NB4 (cell line): Measurements from ENCODE around the gene MOB2.
"Not testable (repeated sequence)": the region's sequence is repeated elsewhere in the genome, so short reads cannot be mapped to it uniquely, and the experiment has no call there.

ENCODE experiments used
- DNase-seq: peaks from one replicate; pipeline ENCODE4 v3.0.0; 2010; ENCODE audit warnings: low read depth
- H3K4me3 ChIP-seq: one replicate; pipeline ENCODE4 v1.5.1; 2011; ENCODE audit warnings: mild to moderate bottlenecking, low read depth, low read length, moderate library complexity
- MAX ChIP-seq: IDR thresholded peaks from 2 replicates; pipeline ENCODE4 v1.6.1; 2011; ENCODE audit warnings: low read depth, low read length
- MYC ChIP-seq: IDR thresholded peaks from 2 replicates; pipeline ENCODE4 v1.6.1; 2011; ENCODE audit warnings: low read depth, low read length
- POLR2A ChIP-seq: IDR thresholded peaks from 2 replicates; pipeline ENCODE4 v1.6.1; 2011; ENCODE audit warnings: mild to moderate bottlenecking; ENCODE audit not compliant: insufficient read length; ENCODE audit errors: extremely low read depth
- TF ChIP-seq, protein P1 (sequence below): IDR thresholded peaks from one replicate; pipeline ENCODE4 v1.5.1; 2012; ENCODE audit warnings: low read depth, low read length

MOB2 gene

GRCh38 chr11:1513326-1514296, 27.0 kb upstream of the MOB2 start:
- no peak overlapping the region for H3K4me3 ChIP-seq
- TF ChIP-seq MAX: no peak
- TF ChIP-seq, protein P1, sequence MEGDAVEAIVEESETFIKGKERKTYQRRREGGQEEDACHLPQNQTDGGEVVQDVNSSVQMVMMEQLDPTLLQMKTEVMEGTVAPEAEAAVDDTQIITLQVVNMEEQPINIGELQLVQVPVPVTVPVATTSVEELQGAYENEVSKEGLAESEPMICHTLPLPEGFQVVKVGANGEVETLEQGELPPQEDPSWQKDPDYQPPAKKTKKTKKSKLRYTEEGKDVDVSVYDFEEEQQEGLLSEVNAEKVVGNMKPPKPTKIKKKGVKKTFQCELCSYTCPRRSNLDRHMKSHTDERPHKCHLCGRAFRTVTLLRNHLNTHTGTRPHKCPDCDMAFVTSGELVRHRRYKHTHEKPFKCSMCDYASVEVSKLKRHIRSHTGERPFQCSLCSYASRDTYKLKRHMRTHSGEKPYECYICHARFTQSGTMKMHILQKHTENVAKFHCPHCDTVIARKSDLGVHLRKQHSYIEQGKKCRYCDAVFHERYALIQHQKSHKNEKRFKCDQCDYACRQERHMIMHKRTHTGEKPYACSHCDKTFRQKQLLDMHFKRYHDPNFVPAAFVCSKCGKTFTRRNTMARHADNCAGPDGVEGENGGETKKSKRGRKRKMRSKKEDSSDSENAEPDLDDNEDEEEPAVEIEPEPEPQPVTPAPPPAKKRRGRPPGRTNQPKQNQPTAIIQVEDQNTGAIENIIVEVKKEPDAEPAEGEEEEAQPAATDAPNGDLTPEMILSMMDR: no peak
- no peak for TF ChIP-seq POLR2A
- no peak for TF ChIP-seq MYC
- no peak for DNase-seq

DNA sequence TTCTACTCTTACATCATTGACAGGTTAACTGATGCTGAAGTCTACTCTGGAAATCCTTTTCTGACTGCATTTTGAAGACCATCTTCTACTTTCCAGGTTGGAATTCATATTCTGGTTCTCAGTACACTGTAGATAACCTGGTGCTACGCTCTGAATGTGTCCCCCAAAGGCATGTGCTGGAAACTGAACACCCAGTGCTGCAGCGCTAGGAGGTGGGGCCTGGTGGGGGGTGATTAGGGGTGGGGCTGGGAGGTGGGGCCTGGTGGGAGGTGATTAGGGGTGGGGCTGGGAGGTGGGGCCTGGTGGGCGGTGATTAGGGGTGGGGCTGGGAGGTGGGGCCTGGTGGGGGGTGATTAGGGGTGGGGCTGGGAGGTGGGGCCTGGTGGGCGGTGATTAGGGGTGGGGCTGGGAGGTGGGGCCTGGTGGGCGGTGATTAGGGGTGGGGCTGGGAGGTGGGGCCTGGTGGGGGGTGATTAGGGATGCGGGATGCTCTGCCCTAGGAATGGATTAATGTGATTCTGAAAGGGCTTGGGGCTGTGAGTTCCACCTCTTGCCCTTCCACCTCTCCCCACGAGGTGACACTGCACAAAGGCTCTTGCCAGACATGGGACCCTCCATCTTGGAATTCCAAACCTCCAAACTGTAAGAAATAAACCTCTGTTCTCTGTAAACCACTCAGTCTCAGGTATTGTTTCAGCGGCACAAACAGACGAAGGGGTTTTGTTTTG, 26.1 kb upstream of the MOB2 start:
- not testable (repeated sequence) for DNase-seq, H3K4me3 ChIP-seq

DNA sequence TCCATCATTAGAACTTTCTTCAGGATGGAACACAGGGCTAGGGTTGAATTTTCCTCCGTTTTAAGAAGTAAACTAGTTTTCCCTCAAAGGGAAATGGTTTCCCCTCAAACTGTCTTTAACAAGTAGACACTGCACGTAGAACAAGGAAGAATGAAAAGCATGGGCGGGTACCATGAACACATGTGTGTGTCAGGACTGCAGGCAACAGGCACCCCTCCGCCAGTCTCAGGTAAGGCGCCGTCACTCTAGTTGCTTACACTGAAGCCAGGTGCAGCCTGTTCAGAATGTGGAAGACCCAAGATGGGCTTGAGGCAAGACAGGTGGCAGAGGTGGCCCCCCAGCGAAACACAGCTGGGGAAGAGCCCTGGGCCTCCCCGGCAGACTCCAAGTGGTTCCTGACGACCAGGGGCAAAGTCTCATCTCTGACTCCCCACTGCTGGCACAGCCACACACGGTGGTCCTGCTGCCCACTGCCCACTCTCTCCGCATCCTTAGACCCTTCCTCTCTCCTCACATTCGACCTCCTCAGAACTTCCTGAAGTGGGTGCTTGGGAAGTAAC, 25.4 kb upstream of the MOB2 start:
- DNase-seq: no peak
- TF ChIP-seq MYC (no peak), MAX (no peak), POLR2A (no peak)
- TF ChIP-seq, protein P1: no peak
- H3K4me3 ChIP-seq: no peak overlapping the region

DNA sequence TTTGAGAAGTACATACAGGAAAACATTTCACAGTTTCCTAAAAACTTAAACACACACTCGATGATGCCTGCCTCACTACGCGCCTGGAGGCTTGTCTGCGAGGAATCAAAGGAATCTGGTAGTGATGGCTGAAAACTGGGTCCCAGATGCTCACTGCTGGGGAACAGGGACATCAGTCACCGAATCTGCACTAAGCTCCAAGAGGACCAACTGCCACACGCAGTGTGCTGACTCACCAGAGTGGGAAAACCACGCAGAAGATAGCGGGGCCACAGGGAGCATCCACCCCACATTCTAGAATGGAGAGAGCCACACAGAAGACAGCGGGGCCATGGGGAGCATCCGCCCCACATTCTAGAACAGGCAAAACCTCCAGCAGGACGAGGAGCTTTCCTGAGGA, 24.3 kb upstream of the MOB2 start:
- no peak for DNase-seq
- no peak for TF ChIP-seq MYC
- TF ChIP-seq POLR2A: no peak
- no peak for TF ChIP-seq MAX
- TF ChIP-seq, protein P1: no peak
- no peak overlapping the region for H3K4me3 ChIP-seq

GRCh38 chr11:1510351-1510750, 23.8 kb upstream of the MOB2 start:
- DNase-seq: not testable (repeated sequence)

GRCh38 chr11:1509626-1510255, 23.2 kb upstream of the MOB2 start:
- H3K4me3 ChIP-seq: no peak overlapping the region
- TF ChIP-seq POLR2A (no peak), MAX (no peak), MYC (no peak)
- TF ChIP-seq, protein P1: no peak
- no peak for DNase-seq

More at GRCh38 chr11:1510351-1510750, 23.8 kb upstream of the MOB2 start:
- not testable (repeated sequence) for H3K4me3 ChIP-seq
